ENCODE measurements around the gene SLBP.

- TF ChIP-seq POLR2A (IDR thresholded peaks at IDR 0.05) (no peak), POLR2AphosphoS5 (IDR thresholded peaks at IDR 0.05) (no peak)
- TF ChIP-seq, protein P1, sequence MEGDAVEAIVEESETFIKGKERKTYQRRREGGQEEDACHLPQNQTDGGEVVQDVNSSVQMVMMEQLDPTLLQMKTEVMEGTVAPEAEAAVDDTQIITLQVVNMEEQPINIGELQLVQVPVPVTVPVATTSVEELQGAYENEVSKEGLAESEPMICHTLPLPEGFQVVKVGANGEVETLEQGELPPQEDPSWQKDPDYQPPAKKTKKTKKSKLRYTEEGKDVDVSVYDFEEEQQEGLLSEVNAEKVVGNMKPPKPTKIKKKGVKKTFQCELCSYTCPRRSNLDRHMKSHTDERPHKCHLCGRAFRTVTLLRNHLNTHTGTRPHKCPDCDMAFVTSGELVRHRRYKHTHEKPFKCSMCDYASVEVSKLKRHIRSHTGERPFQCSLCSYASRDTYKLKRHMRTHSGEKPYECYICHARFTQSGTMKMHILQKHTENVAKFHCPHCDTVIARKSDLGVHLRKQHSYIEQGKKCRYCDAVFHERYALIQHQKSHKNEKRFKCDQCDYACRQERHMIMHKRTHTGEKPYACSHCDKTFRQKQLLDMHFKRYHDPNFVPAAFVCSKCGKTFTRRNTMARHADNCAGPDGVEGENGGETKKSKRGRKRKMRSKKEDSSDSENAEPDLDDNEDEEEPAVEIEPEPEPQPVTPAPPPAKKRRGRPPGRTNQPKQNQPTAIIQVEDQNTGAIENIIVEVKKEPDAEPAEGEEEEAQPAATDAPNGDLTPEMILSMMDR (IDR thresholded peaks at IDR 0.05) = no peak
Observed at GRCh38 chr4:1656132-1656531, 56.0 kb downstream of the SLBP start.
